Measurements from ENCODE around the gene IL31. TPM values are rescaled to one million over a fixed set of nuclear protein-coding genes. Genes with fewer than 3 reads are reported as not detected.

The IL31 gene
- total RNA-seq, 1 donor from 2014 or later = not detected

DNA sequence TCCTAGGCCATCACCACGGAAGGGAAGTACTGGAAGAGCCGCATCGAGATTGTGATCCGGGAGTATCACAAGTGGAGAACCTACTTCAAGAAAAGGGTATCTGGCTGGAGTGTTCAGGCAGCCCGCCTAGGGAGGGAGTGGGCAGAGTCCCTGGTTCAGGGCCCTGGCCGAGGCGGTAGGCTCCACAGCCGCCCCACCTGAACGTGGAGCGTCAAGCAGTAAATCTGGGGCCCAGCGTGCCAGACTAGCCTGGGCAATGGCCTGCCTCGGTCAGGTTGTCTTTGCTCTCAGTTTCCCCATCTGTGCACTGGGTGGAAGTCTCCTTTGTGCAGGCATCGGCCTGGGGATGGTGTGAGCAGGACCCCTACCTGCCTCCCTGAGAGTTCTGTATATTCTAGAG lies 44.9 kb downstream of the IL31 start:
- TF ChIP-seq, protein P1, sequence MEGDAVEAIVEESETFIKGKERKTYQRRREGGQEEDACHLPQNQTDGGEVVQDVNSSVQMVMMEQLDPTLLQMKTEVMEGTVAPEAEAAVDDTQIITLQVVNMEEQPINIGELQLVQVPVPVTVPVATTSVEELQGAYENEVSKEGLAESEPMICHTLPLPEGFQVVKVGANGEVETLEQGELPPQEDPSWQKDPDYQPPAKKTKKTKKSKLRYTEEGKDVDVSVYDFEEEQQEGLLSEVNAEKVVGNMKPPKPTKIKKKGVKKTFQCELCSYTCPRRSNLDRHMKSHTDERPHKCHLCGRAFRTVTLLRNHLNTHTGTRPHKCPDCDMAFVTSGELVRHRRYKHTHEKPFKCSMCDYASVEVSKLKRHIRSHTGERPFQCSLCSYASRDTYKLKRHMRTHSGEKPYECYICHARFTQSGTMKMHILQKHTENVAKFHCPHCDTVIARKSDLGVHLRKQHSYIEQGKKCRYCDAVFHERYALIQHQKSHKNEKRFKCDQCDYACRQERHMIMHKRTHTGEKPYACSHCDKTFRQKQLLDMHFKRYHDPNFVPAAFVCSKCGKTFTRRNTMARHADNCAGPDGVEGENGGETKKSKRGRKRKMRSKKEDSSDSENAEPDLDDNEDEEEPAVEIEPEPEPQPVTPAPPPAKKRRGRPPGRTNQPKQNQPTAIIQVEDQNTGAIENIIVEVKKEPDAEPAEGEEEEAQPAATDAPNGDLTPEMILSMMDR (IDR thresholded peaks at IDR 0.05) = no peak
- Mint-ChIP-seq H3K4me1 (no peaks in the 10 kb centered on the region), H3K4me3 (no peak overlapping the region), H3K27ac (no peak overlapping the region), H3K27me3 (no peaks in the 10 kb centered on the region), H3K36me3 (ENCODE audit: low read depth) (peaks cover 62% of the 10 kb centered on the region), H3K9me3 (no peaks in the 10 kb centered on the region)
- intact Hi-C loops (cut with micrococcal nuclease) = no loop called here
- CTCF ChIA-PET = no interaction called here
- no peak for ATAC-seq (ENCODE audit: low read depth)
- POLR2A ChIA-PET = no interaction called here
- no peak for DNase-seq

DNA sequence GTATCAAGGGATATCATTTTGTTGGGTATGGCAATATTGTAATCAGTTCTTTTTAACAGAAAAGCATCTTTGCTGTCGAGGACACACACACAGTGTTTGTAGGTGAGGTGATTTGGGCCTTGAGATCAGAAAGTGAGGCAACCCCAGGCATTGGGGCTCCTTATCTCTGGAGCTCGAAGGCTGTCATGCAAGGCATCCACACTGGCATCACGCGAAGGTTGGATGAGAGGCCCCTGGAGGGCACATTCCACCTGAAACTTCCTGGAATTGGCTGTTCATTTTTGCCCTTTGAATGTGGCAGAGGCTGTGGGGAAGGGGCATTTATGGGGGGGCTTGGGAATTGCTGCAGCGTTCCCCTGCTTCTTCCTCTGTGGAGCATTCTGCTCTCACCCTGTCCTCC lies 45.5 kb downstream of the IL31 start:
- Mint-ChIP-seq H3K4me3 (no peak overlapping the region), H3K4me1 (peaks cover 3% of the 10 kb centered on the region), H3K27me3 (no peaks in the 10 kb centered on the region), H3K36me3 (ENCODE audit: low read depth) (peaks cover 56% of the 10 kb centered on the region), H3K27ac (no peak overlapping the region), H3K9me3 (no peaks in the 10 kb centered on the region)
- intact Hi-C loops (cut with micrococcal nuclease) = no loop called here
- TF ChIP-seq, protein P1 (IDR thresholded peaks at IDR 0.05) = no peak
- ChIA-PET POLR2A (no interaction called here), CTCF (interaction anchor here (1.0 kb wide), 1 partner anchor 334 kb away, joined by 4 read pairs; no protein-coding TSS in a partner anchor)
- DNase-seq (no peak), ATAC-seq (ENCODE audit: low read depth) (no peak)

DNA sequence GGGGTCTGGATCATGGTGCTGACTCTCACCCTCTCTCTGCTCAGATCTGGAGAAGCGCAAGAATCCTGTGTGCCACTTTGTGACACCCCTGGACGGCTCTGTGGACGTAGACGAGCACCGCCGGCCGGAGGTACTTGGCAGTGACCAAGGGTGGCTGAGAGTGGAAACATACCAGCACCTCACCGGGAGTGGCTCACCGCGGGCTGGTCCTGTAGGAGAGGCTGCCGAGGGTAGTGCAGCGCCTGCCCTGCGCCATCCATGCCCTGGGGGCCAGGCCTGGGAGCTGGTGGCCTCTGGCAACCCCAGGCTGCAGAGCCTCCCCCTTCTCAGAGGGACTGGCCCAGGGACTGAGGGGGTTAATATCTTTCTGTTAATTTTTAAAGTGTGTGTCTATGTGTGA lies 46.2 kb downstream of the IL31 start:
- Mint-ChIP-seq H3K27me3 (no peaks in the 10 kb centered on the region), H3K4me1 (peaks cover 9% of the 10 kb centered on the region), H3K27ac (no peak overlapping the region), H3K4me3 (no peak overlapping the region), H3K9me3 (no peaks in the 10 kb centered on the region), H3K36me3 (ENCODE audit: low read depth) (peaks cover 49% of the 10 kb centered on the region)
- ChIA-PET POLR2A (no interaction called here), CTCF (interaction anchor here (1.0 to 9.6 kb wide), 2 partner anchors 74 to 333 kb away, joined by 4 to 122 read pairs; no protein-coding TSS in a partner anchor)
- DNase-seq (no peak), ATAC-seq (ENCODE audit: low read depth) (no peak)
- intact Hi-C loops (cut with micrococcal nuclease) = no loop called here
- TF ChIP-seq, protein P1 (IDR thresholded peaks at IDR 0.05) = no peak

DNA sequence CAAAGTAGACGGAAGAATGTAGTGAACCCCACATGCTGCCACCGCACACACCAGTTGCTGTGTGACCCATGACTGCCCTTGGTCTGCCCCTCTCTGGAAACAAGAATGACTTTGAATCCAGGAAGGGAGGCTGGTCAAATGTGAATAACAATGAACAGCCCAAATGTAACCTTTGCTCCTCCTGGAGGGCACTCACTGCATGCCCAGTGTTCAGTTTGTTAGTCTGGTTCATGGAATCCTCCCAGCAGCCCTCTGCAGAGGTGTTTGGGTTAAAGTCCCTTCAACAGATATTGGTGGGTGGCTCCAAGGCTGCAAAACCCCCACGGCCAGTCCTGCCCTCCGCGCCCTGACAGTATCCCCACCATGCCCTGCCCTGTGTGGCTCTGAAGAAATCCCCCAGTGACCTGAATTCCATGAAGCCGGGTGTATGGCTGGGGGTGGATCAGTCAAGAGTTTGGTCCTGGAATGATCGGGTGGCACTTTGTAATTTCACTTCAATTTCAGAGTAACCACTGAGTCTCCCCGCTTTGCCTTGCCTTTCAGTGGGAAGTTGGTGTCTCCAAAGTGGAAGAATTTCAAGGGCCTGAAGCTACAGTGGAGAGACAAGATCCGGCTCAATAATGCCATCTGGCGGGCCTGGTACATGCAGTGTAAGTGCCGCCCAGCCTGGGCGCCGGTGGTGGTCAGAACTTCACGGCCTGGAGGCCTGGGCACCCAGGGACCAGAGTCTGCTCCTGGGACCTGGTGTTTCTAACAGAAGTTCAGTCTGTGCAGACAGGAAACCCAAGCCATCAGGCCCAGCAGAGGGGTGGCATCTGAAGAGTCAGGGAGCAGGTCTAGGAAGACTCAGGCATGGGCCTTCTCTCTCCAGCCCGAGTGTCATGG lies 47.1 kb downstream of the IL31 start:
- ChIA-PET CTCF (interaction anchor here (0.6 to 9.6 kb wide), 2 partner anchors 73 to 208 kb away, joined by 3 to 122 read pairs; partner anchors contain the start of gene CFAP251), POLR2A (no interaction called here)
- Mint-ChIP-seq H3K4me1 (peaks cover 14% of the 10 kb centered on the region), H3K4me3 (no peak overlapping the region), H3K36me3 (ENCODE audit: low read depth) (peaks cover 43% of the 10 kb centered on the region), H3K9me3 (no peaks in the 10 kb centered on the region), H3K27ac (no peak overlapping the region), H3K27me3 (no peaks in the 10 kb centered on the region)
- intact Hi-C loops (cut with micrococcal nuclease) = no loop called here
- DNase-seq = no peak
- ATAC-seq (ENCODE audit: low read depth) = no peak
- TF ChIP-seq, protein P1 (IDR thresholded peaks at IDR 0.05) = no peak

DNA sequence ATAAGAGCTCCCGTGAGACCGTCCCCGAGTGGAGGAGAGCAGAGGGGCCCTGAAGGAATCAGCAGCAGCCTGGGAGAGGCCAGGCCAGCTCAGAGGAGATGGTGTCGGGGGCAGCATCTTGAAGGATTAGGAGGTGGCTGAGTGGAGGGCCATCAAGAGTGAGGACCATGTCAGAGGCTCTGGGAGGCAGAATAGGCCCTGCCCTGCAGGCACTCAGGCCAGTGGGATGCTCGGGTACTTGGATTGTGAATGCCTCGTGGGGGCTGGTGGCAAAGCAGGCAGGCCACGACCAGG lies 47.7 kb downstream of the IL31 start:
- Mint-ChIP-seq H3K27me3 (no peaks in the 10 kb centered on the region), H3K9me3 (no peaks in the 10 kb centered on the region), H3K4me1 (peaks cover 20% of the 10 kb centered on the region), H3K27ac (no peak overlapping the region), H3K36me3 (ENCODE audit: low read depth) (peaks cover 39% of the 10 kb centered on the region), H3K4me3 (no peak overlapping the region)
- CTCF ChIA-PET = interaction anchor here (0.7 to 9.6 kb wide), 3 partner anchors 64 to 208 kb away, joined by 3 to 122 read pairs (median 4); partner anchors contain the start of gene CFAP251
- DNase-seq = no peak
- ATAC-seq (ENCODE audit: low read depth) = no peak
- intact Hi-C loops (cut with micrococcal nuclease) = no loop called here
- TF ChIP-seq, protein P1 (IDR thresholded peaks at IDR 0.05) = no peak
- POLR2A ChIA-PET = no interaction called here

Data from activated B cell treated with CpG ODN at 0.5 μM for 24 hours (primary cell).